Panc1 (cell line): ENCODE results near the gene ZNF407. TPM values are rescaled to one million over a fixed set of nuclear protein-coding genes. Genes with fewer than 3 reads are reported as not detected.

Source experiments
- ATAC-seq: fragments of 200-7000 bp; cut with Tn5 transposase; 2 replicates; pipeline ENCODE4 v1.9.1; 2020; ENCODE audit warnings: mild to moderate bottlenecking, moderate library complexity
- BruUV-seq: library from RNA; stranded (reverse); fragments of 400-500 nt; replicated peaks from 2 replicates; lab custom pipeline; 2021; lab: Mats Ljungman, UMichigan
- CTCF ChIA-PET: fragments of 300-600 bp; sonication (Branson Sonifier 250); formaldehyde crosslinking; loops from one replicate; lab custom pipeline; 2022; ENCODE audit warnings: antibody characterized with exemption; lab: Charles Lee
- POLR2A ChIA-PET: fragments of 300-600 bp; sonication (Branson Sonifier 250); formaldehyde crosslinking; loops from one replicate; lab custom pipeline; 2022; ENCODE audit warnings: antibody characterized with exemption; lab: Charles Lee
- DNase-seq: peaks from one replicate; pipeline ENCODE4 v3.0.0-alpha.2; 2010; ENCODE audit warnings: low read depth, low spot score
- H3K27ac ChIP-seq: 2 replicates; pipeline ENCODE4 v1.5.1; 2011; ENCODE audit warnings: mild to moderate bottlenecking, low read length, inconsistent platforms
- H3K27me3 ChIP-seq: fragments of 200-500 bp; sonication (Bioruptor generic); 2 replicates; pipeline ENCODE4 v1.6.0; 2014; ENCODE audit warnings: low read length, inconsistent platforms; ENCODE audit not compliant: control insufficient read depth, insufficient read depth
- H3K36me3 ChIP-seq: fragments of 200-500 bp; sonication (Bioruptor generic); 2 replicates; pipeline ENCODE4 v1.5.1; 2014; ENCODE audit warnings: inconsistent platforms, mild to moderate bottlenecking, low read length, moderate library complexity; ENCODE audit not compliant: control insufficient read depth, insufficient read depth
- H3K4me1 ChIP-seq: 2 replicates; pipeline ENCODE4 v1.5.1; 2011; ENCODE audit warnings: inconsistent platforms, mild to moderate bottlenecking, low read length, moderate library complexity; ENCODE audit not compliant: control insufficient read depth, insufficient read depth
- H3K4me3 ChIP-seq, 2 experiments: 2 replicates each; pipeline ENCODE4 v1.5.1; 2011 to 2012; ENCODE audit warnings: low read depth in 2 of 2, low read length in 2 of 2, mild to moderate bottlenecking in 2 of 2, inconsistent platforms in 1 of 2, moderate library complexity in 1 of 2
- H3K9me3 ChIP-seq: fragments of 200-500 bp; sonication (Bioruptor generic); 2 replicates; pipeline ENCODE4 v1.5.1; 2014; ENCODE audit warnings: low read depth, mild to moderate bottlenecking, inconsistent platforms, low read length, moderate library complexity; ENCODE audit not compliant: control insufficient read depth, insufficient read depth
- POLR2AphosphoS5 ChIP-seq: IDR thresholded peaks from 2 replicates; pipeline ENCODE4 v1.6.1; 2012; ENCODE audit warnings: mild to moderate bottlenecking, low read depth, low read length, moderate library complexity
- REST ChIP-seq, 2 experiments: IDR thresholded peaks; 2 replicates each; pipeline ENCODE4 v1.6.1; 2011 to 2012; ENCODE audit warnings: low read depth in 2 of 2, control low read depth in 1 of 2, low read length in 1 of 2, mild to moderate bottlenecking in 1 of 2, moderate library complexity in 1 of 2; ENCODE audit not compliant: insufficient read depth in 1 of 2
- SIN3A ChIP-seq: IDR thresholded peaks from 2 replicates; pipeline ENCODE4 v1.6.1; 2012; ENCODE audit warnings: low read depth, mild to moderate bottlenecking, low read length, moderate library complexity, borderline replicate concordance; ENCODE audit not compliant: insufficient read depth
- TCF7L2 ChIP-seq: IDR thresholded peaks from 2 replicates; pipeline ENCODE4 v1.6.1; 2011; ENCODE audit warnings: mild to moderate bottlenecking, low read depth, low read length, inconsistent platforms
- in situ Hi-C: cut with HindIII; loops from 2 replicates; pipeline ENCODE4 v1.10.0; 2016; ENCODE audit warnings: low sequenced_read_pairs, low pct_unique_long_range_greater_than_20kb
- intact Hi-C: fragments of 100-400 bp; cut with micrococcal nuclease; formaldehyde crosslinking; loops from one replicate; pipeline ENCODE4 v1.10.0; 2022; ENCODE audit not compliant: unreplicated experiment
- total RNA-seq: library from RNA; stranded (reverse); gene quantifications from one replicate; pipeline ENCODE4 v1.2.1, GENCODE V29; 2021; ENCODE audit not compliant: unreplicated experiment
- TF ChIP-seq, protein P1 (sequence below): fragments of 450-650 bp; IDR thresholded peaks from 2 replicates; pipeline ENCODE4 v1.5.1; 2017; ENCODE audit warnings: mild to moderate bottlenecking

The ZNF407 gene
- total RNA-seq, 1 experiment from 2014 or later: 16.8 TPM

DNA sequence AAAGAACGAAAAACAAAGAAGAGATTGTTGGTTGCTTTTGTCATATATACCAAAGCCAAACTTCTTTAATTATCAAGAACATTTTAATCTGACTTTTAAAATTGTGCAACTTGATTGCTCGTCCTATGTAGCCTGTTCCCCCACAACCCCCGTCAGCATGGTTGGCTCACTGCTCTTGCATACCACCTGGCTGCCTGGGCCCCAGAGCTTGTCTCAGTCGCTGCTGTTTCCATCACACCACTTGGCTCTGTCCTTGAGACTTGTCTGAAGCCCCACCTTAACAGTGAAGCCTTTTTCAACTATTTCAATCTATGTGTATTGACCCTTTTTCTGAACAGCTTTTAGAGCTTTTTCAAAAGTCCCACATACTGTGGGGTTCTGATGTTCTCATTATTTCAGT lies 270.8 kb downstream of the ZNF407 start:
- Histone ChIP-seq H3K36me3 (no peaks in the 10 kb centered on the region), H3K4me3 (no peak overlapping the region), H3K4me1 (no peaks in the 10 kb centered on the region), H3K9me3 (no peaks in the 10 kb centered on the region), H3K27ac (no peak overlapping the region), H3K27me3 (no peaks in the 10 kb centered on the region)
- in situ Hi-C loops (no loop called here), intact Hi-C loops (no loop called here)
- no peak for TF ChIP-seq TCF7L2
- TF ChIP-seq POLR2AphosphoS5: no peak
- ChIA-PET POLR2A (interaction anchor here (0.6 kb wide), 1 partner anchor 86 kb away, joined by 3 read pairs; no protein-coding TSS in a partner anchor), CTCF (no interaction called here)
- ATAC-seq (no peak), DNase-seq (no peak)
- no TSS peak for BruUV-seq

DNA sequence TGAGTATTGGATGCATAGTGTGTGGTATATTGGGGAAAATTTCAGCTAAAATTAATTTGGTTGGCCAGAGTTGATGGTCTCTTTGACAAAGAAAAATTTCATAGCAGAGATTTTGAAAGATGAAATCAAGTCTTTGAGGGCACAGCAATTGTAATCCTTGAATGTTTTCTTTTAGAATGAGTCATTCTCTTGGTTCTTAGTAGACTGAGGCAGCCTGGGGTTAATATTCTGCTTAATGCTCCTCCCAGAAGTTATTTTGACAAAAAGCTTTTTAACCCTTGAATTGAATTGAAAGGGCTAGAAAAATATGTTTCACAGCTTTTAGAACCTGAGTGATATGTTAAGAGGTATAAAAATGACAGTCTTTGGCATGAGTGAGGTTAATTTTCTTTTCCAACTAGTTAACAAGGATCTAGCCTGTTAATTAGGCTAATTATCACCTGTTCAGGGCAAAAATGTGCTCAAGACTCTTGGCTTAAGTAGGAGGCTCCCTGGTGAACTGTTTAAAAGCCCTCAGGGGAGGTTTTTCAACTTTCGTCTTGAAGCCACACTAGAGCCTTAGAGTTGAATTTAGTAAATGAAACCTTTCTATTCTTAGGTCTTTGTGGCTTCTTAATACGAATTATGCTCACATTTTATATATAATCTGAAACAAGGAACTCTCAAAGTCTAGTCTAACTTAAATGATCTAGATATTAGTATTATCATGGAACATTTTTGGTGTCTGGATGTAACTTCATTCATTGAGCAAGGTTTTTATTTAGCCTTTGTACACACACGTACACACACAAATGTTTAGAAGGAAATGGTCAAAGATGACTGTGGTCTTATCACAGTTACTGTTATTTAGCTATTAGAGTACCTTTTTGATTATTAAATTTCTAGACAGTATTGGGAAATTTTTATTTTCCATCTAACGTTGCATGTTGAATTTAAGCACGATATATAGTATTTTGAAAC lies 272.5 kb downstream of the ZNF407 start:
- DNase-seq (no peak), ATAC-seq (no peak)
- in situ Hi-C loops: no loop called here
- no TSS peak for BruUV-seq
- no peaks in the 10 kb centered on the region for H3K36me3 ChIP-seq
- ChIA-PET POLR2A (interaction anchor here (0.5 to 0.7 kb wide), 2 partner anchors 45 to 1685 kb away, joined by 3 read pairs; no protein-coding TSS in a partner anchor), CTCF (no interaction called here)
- H3K27ac ChIP-seq: no peak overlapping the region
- no peaks in the 10 kb centered on the region for H3K9me3 ChIP-seq
- TF ChIP-seq REST (IDR thresholded peaks at IDR 0.05; ENCODE audit: insufficient read depth in 1 of 2, low read depth in 2 of 2, low read length in 1 of 2) (no peak), POLR2AphosphoS5 (no peak), TCF7L2 (no peak), SIN3A (no peak)
- TF ChIP-seq, protein P1, sequence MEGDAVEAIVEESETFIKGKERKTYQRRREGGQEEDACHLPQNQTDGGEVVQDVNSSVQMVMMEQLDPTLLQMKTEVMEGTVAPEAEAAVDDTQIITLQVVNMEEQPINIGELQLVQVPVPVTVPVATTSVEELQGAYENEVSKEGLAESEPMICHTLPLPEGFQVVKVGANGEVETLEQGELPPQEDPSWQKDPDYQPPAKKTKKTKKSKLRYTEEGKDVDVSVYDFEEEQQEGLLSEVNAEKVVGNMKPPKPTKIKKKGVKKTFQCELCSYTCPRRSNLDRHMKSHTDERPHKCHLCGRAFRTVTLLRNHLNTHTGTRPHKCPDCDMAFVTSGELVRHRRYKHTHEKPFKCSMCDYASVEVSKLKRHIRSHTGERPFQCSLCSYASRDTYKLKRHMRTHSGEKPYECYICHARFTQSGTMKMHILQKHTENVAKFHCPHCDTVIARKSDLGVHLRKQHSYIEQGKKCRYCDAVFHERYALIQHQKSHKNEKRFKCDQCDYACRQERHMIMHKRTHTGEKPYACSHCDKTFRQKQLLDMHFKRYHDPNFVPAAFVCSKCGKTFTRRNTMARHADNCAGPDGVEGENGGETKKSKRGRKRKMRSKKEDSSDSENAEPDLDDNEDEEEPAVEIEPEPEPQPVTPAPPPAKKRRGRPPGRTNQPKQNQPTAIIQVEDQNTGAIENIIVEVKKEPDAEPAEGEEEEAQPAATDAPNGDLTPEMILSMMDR: no peak
- intact Hi-C loops: no loop called here
- H3K27me3 ChIP-seq: no peaks in the 10 kb centered on the region
- no peaks in the 10 kb centered on the region for H3K4me1 ChIP-seq
- H3K4me3 ChIP-seq: no peak overlapping the region
